Measurements from ENCODE around the gene DFFA. TPM values are rescaled to one million over a fixed set of nuclear protein-coding genes. Genes with fewer than 3 reads are reported as not detected.
"Not testable (repeated sequence)": the region's sequence is repeated elsewhere in the genome, so short reads cannot be mapped to it uniquely, and the experiment has no call there.

The DFFA gene
- total and polyA plus RNA-seq, 2 experiments from 2014 or later = 35.0 to 50.3 TPM

DNA sequence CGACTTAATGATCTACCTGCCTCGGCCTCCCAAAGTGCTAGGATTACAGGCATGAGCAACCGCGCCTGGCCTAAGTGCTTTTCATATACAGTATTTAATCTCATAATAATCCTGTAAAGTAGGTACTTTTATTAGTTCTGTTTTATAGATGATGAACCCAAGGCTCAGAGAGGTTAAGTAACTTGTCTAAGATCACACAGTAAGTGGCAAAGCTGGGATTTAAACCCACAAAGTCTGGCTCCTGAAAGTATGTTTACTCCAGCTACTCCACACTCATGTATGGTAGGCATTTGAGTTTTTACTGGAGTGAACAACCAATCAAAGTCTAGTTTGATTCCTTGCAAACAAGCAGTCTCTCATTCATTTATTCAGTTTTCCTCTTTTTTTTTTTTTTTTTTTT is 2.3 kb downstream of the DFFA start:
- H3F3A ChIP-seq (ENCODE audit: insufficient read depth) = no peaks in the 10 kb centered on the region
- no peak overlapping the region for H3K4me3 ChIP-seq
- WGBS, 2 experiments (ENCODE audit: low coverage in 1 of 2, low lambda C conversion rate in 2 of 2, missing lambda C conversion rate in 2 of 2) = 96 to 97% methylated on average over 4 of the region's 4 CpGs
- H3K9ac ChIP-seq = no peak overlapping the region
- TF ChIP-seq EZH2phosphoT487 (IDR thresholded peaks at IDR 0.05; ENCODE audit: insufficient read depth, low read depth) (no peak), EZH2 (IDR thresholded peaks at IDR 0.05; ENCODE audit: insufficient read depth, poor library complexity, severe bottlenecking) (no peak)
- no peaks in the 10 kb centered on the region for H3K9me2 ChIP-seq (ENCODE audit: insufficient read depth)
- in situ Hi-C loops (cut with MboI) = no loop called here
- no peaks in the 10 kb centered on the region for H3K27me3 ChIP-seq (replicated peaks; ENCODE audit: insufficient read depth)
- peaks cover 9% of the 10 kb centered on the region; the same call in 1 of the 2 replicates for H3K36me3 ChIP-seq (ENCODE audit: low read depth)
- no peaks in the 10 kb centered on the region for H3K9me3 ChIP-seq (ENCODE audit: low read depth)
- no peaks in the 10 kb centered on the region for H4K20me1 ChIP-seq (ENCODE audit: insufficient read depth)
- no peak for DNase-seq
- H3K27ac ChIP-seq = no peak overlapping the region
- peaks cover 25% of the 10 kb centered on the region for H3K79me2 ChIP-seq (ENCODE audit: insufficient read depth)
- H3K4me1 ChIP-seq (ENCODE audit: insufficient read depth) = 0 out of 2 replicates have a peak, but pooled peaks cover 4% of the 10 kb centered on the region
- H2AFZ ChIP-seq = no peak overlapping the region
- no peak overlapping the region for H3K4me2 ChIP-seq (ENCODE audit: unreplicated experiment)

DNA sequence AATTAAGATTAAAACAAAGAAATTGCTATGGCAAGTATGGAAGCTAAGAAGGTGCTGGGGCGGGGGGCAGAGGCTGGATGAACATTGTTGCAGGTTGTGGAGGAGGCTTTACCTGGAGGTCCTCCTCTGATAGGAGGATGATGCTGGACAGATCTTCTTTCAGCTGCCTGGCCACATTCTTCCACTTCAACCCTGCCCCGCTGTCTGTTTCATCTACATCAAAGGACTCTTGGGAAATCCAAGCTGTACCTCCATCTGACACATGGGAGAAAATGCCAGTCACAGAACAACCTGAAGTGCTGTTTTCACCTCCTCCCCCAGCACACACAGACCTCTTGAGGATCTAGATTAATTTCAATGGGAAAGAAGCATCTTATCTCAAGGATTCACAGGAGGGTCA is 5.3 kb downstream of the DFFA start:
- H3K9ac ChIP-seq = no peak overlapping the region
- H3K9me2 ChIP-seq (ENCODE audit: insufficient read depth) = no peaks in the 10 kb centered on the region
- no peaks in the 10 kb centered on the region for H3K4me1 ChIP-seq (ENCODE audit: insufficient read depth)
- 96 to 97% methylated on average over 2 of the region's 2 CpGs for WGBS, 2 experiments (ENCODE audit: low coverage in 1 of 2, low lambda C conversion rate in 2 of 2, missing lambda C conversion rate in 2 of 2)
- no peak overlapping the region for H3K4me3 ChIP-seq
- in situ Hi-C loops (cut with MboI) = no loop called here
- H3K9me3 ChIP-seq (ENCODE audit: low read depth) = no peaks in the 10 kb centered on the region
- H3F3A ChIP-seq (ENCODE audit: insufficient read depth) = no peaks in the 10 kb centered on the region
- TF ChIP-seq EZH2phosphoT487 (IDR thresholded peaks at IDR 0.05; ENCODE audit: insufficient read depth, low read depth) (no peak), EZH2 (IDR thresholded peaks at IDR 0.05; ENCODE audit: insufficient read depth, poor library complexity, severe bottlenecking) (no peak)
- H3K4me2 ChIP-seq (ENCODE audit: unreplicated experiment) = no peak overlapping the region
- H3K36me3 ChIP-seq (ENCODE audit: low read depth) = peaks cover 9% of the 10 kb centered on the region; the same call in 1 of the 2 replicates
- H2AFZ ChIP-seq = no peak overlapping the region
- H3K27me3 ChIP-seq (replicated peaks; ENCODE audit: insufficient read depth) = no peaks in the 10 kb centered on the region
- H3K27ac ChIP-seq = no peak overlapping the region
- H4K20me1 ChIP-seq (ENCODE audit: insufficient read depth) = no peaks in the 10 kb centered on the region
- H3K79me2 ChIP-seq (ENCODE audit: insufficient read depth) = peaks cover 16% of the 10 kb centered on the region
- no peak for DNase-seq

DNA sequence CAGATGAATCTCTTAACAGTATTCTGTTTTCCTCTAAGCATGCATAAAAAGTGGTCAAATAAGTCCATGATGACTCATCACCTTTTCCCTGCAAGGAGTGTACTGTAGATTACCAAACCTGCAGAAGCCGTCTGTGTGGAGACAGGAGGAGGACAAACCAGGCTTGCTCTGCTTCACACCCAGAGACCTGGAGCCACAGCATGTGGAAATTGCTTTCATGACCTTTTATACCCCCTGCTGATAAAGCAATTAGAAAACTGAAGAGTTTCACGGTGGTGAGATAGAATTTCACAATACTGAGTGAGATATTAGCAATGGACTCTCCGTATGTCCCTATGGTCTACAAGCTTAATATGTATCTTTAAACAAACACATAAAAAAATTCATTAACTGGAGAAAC is 13.1 kb downstream of the DFFA start:
- Histone ChIP-seq H3K4me1 (ENCODE audit: insufficient read depth) (peaks cover 12% of the 10 kb centered on the region; the same call in 1 of the 2 replicates), H3K4me3 (no peak overlapping the region), H2AFZ (no peak overlapping the region), H3K79me2 (ENCODE audit: insufficient read depth) (no peaks in the 10 kb centered on the region), H3K9ac (no peak overlapping the region), H3K9me3 (ENCODE audit: low read depth) (no peaks in the 10 kb centered on the region), H3K27ac (0 out of 2 replicates have a peak overlapping the region, but pooled peaks have one; percentile 4), H4K20me1 (ENCODE audit: insufficient read depth) (no peaks in the 10 kb centered on the region), H3F3A (ENCODE audit: insufficient read depth) (peaks cover 9% of the 10 kb centered on the region), H3K4me2 (ENCODE audit: unreplicated experiment) (no peak overlapping the region), H3K27me3 (replicated peaks; ENCODE audit: insufficient read depth) (no peaks in the 10 kb centered on the region), H3K9me2 (ENCODE audit: insufficient read depth) (no peaks in the 10 kb centered on the region), H3K36me3 (ENCODE audit: low read depth) (no peaks in the 10 kb centered on the region; the same call in 1 of the 2 replicates)
- DNase-seq = peak; percentile 91
- TF ChIP-seq EZH2 (IDR thresholded peaks at IDR 0.05; ENCODE audit: insufficient read depth, poor library complexity, severe bottlenecking) = no peak
- no peak for TF ChIP-seq EZH2phosphoT487 (IDR thresholded peaks at IDR 0.05; ENCODE audit: insufficient read depth, low read depth)
- WGBS, 2 experiments (ENCODE audit: low coverage in 1 of 2, low lambda C conversion rate in 2 of 2, missing lambda C conversion rate in 2 of 2) = 44 to 51% methylated on average over 3 of the region's 3 CpGs
- in situ Hi-C loops (cut with MboI) = no loop called here

DNA sequence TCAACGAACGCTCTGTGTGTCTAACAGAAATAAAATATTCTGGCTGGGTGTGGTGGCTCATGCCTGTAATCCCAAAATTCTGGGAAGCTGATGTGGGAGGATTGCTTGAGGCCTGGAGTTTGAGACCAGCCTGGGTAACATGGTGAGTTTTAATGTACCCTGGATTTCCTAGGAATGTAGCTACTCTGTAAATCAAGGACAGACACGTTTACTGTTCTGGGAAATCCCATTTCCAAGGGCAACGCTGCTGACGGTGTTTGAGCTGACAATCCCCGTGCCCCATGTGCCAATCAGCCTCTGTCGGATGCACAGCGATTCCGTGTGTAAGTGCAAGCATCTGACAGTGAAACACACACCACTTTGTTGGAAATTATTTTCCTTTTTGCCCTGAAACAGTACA is 14.5 kb downstream of the DFFA start:
- H3K9me2 ChIP-seq (ENCODE audit: insufficient read depth) = no peaks in the 10 kb centered on the region
- no peak overlapping the region for H3K4me3 ChIP-seq
- no peaks in the 10 kb centered on the region for H3K36me3 ChIP-seq (ENCODE audit: low read depth)
- no peak overlapping the region for H3K9ac ChIP-seq
- H3F3A ChIP-seq (ENCODE audit: insufficient read depth) = peaks cover 9% of the 10 kb centered on the region
- H3K27me3 ChIP-seq (replicated peaks; ENCODE audit: insufficient read depth) = no peaks in the 10 kb centered on the region
- DNase-seq = no peak
- in situ Hi-C loops (cut with MboI) = no loop called here
- no peak overlapping the region for H3K27ac ChIP-seq
- H2AFZ ChIP-seq = no peak overlapping the region
- H3K4me1 ChIP-seq (ENCODE audit: insufficient read depth) = peaks cover 12% of the 10 kb centered on the region; the same call in 1 of the 2 replicates
- H3K79me2 ChIP-seq (ENCODE audit: insufficient read depth) = no peaks in the 10 kb centered on the region
- H3K4me2 ChIP-seq (ENCODE audit: unreplicated experiment) = peak overlapping the region; percentile 9
- WGBS, 2 experiments (ENCODE audit: low coverage in 1 of 2, low lambda C conversion rate in 2 of 2, missing lambda C conversion rate in 2 of 2) = 63 to 65% methylated on average over 9 of the region's 9 CpGs
- H3K9me3 ChIP-seq (ENCODE audit: low read depth) = no peaks in the 10 kb centered on the region
- TF ChIP-seq EZH2 (IDR thresholded peaks at IDR 0.05; ENCODE audit: insufficient read depth, poor library complexity, severe bottlenecking) (no peak), EZH2phosphoT487 (IDR thresholded peaks at IDR 0.05; ENCODE audit: insufficient read depth, low read depth) (no peak)
- no peaks in the 10 kb centered on the region for H4K20me1 ChIP-seq (ENCODE audit: insufficient read depth)

DNA sequence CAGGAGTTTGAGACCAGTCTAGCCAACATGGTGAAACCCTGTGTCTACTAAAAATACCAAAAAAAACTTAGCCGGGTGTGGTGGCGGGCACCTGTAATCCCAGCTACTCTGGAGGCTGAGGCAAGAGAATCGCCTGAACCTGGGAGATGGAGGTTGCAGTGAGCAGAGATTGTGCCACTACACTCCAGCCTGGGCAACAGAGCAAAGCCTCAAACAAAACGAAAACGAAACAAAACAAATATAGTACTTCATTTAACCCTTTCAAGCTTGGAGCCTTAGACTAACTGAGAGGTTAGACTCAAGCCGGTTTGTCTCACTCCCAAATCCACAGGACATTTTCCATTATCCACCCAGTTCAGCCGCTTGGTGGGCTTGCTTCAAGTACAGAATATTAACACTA is 14.9 kb downstream of the DFFA start:
- H3K4me3 ChIP-seq; DNase-seq; in situ Hi-C loops (cut with MboI); H3K9me2 ChIP-seq (ENCODE audit: insufficient read depth); H2AFZ ChIP-seq; H3K9me3 ChIP-seq (ENCODE audit: low read depth); H3K79me2 ChIP-seq (ENCODE audit: insufficient read depth); H3F3A ChIP-seq (ENCODE audit: insufficient read depth); H3K27me3 ChIP-seq (replicated peaks; ENCODE audit: insufficient read depth); H3K9ac ChIP-seq; H3K36me3 ChIP-seq (ENCODE audit: low read depth); H3K27ac ChIP-seq; H4K20me1 ChIP-seq (ENCODE audit: insufficient read depth): not testable (repeated sequence)
- Histone ChIP-seq H3K4me2 (ENCODE audit: unreplicated experiment) (peak overlapping the region; percentile 9), H3K4me1 (ENCODE audit: insufficient read depth) (peaks cover 12% of the 10 kb centered on the region; the same call in 1 of the 2 replicates)
- 69 to 71% methylated on average over 7 of the region's 7 CpGs for WGBS, 2 experiments (ENCODE audit: low coverage in 1 of 2, low lambda C conversion rate in 2 of 2, missing lambda C conversion rate in 2 of 2)
